RPMI8226 (cell line): Measurements from ENCODE around the gene LYRM4.

ENCODE experiments used
- DNase-seq: peaks from one replicate; pipeline ENCODE4 v3.0.0-alpha.2; 2015

LYRM4 gene

DNA sequence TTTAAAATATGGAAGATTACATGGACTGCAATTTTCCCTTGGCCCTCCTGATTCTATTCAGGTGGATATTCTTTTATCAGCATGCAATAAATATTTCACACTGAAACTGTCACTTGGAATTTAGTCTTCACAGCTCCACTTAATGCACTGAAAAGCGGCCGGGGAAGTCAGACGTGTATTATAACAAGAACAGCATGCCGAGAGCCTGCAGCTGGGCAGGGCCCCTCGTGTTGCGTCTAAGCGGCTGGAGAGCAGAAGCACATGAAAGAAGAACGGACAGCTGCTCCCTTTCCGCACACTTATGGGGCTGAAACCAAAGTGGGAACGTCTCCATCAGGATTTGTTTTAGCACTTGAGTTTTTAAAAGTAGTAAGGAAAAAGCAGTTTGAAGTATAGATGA, 57.2 kb downstream of the LYRM4 start:
- DNase-seq: no peak

- DNase-seq: no peak
Measured at GRCh38 chr6:5202941-5203340, 57.8 kb downstream of the LYRM4 start.

GRCh38 chr6:5202206-5202605, 58.5 kb downstream of the LYRM4 start:
- DNase-seq: no peak

DNA sequence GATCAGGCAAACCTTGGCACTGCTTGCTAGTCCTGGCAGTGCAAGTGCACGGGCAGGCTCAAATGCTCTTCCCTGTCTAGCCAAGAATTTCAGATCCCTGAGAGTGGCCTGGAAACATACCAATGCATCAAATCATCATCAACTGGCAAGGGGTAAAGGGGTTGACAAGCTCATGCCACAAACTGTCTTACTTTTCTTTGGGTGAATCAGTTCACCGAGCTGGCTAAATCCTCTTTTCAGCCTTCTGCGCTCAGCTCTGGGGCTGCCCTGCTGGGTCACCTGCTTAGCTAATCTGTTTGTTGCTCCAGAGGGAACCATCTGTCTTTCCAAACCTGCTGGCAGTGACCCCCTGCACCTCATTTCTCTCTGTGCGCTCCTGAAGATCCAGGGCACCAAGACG, 59.5 kb downstream of the LYRM4 start:
- DNase-seq: no peak

DNA sequence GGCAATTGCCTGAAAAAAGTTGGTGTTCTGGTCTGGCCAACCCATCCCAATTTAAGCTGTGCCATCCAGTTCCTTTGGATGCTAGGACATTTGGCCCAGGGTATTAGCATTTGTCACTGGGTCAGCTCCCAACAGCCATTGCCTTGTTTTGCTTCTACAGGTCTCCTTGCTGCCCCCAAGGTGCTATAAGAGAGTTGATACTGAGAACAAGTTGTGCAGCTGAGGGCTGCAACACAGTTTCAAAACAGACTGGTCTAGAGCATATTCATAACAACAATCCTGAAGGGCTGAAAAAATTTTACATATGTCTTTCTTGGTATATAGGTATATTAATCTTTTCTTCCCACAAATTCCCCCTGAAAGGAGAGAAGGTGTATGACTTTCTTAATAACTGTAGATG, 61.0 kb downstream of the LYRM4 start:
- no peak for DNase-seq

GRCh38 chr6:5199283-5199682, 61.5 kb downstream of the LYRM4 start:
- DNase-seq: no peak

- no peak for DNase-seq
Measured at GRCh38 chr6:5197084-5197483, 63.7 kb downstream of the LYRM4 start.

- DNase-seq: no peak
Measured at GRCh38 chr6:5192135-5192794, 68.5 kb downstream of the LYRM4 start.

DNA sequence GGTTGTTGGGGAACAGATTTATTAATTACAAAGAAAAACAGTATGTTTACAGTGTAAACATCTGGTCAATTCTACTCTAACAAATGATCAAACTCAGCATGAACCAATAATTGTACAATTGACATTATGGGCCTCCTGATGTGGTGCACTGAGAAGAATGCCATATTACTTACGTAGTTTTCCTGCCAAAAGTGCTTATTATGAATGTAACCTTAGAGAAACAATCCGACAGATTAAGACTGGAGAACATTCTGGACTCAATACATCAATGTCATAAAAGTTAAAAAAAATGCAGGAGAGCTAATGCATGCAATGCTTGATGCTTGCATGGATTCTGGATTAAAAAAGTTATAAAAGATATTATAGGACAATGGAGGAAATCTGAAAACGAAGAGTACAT, 69.0 kb downstream of the LYRM4 start:
- no peak for DNase-seq

DNA sequence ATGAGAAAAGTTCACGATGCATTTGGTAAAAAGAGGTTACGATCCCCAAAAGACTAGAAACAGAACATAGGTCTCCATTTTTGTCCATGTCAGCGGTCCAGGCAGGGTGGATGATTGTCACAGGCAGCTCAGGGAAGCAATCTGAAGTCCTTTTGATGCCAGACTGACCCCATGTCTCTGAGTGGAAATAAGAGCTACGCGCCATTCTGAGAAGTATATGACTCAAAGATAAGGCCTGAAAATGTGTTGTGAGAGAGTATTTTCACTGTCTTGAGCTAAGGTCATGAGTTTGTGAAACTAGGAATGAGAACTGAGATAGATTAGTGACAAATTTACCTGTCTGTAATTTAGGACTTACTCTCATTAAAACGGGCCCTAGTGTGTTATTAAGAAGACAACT, 69.5 kb downstream of the LYRM4 start:
- no peak for DNase-seq

GRCh38 chr6:5190507-5190906, 70.2 kb downstream of the LYRM4 start:
- DNase-seq: no peak

DNA sequence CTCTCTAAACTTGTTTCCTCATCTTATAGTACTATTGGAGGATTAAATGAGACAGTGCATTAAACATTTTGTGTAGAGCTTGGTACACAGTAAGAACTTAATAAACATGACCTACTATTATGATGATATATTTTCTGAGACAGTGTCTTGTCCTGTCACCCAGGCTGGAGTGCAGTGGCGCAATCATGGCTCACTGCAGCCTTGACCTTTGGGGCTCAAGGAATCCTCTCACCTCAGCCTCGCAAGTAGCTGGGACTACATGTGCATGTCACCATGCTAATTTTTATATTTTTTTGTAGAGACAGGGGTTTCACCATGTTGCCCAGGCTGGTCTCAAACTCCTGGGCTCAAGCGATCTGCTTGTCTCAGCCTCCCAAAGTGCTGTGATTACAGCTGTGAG, 72.1 kb downstream of the LYRM4 start:
- DNase-seq: no peak

DNA sequence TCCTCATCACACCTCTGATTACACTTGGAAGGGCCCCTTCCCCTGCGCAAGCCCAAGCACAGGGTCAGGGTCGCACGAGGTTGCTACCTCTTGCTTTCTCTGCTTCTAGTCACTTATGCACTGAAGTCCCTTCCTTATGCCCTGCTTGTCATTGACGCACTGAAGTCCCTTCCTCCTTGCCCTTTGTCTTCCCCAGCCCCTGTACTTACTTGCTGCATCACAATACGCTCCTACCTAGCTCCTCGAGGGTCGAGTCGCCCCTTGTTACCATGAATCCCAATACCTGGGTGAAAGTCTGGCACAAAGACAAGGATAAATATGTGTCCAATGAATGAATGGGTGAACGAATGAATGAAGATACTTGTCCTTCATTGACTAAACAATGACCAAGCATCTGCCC, 75.9 kb downstream of the LYRM4 start:
- no peak for DNase-seq

GRCh38 chr6:5184218-5184617, 76.5 kb downstream of the LYRM4 start:
- DNase-seq: no peak

DNA sequence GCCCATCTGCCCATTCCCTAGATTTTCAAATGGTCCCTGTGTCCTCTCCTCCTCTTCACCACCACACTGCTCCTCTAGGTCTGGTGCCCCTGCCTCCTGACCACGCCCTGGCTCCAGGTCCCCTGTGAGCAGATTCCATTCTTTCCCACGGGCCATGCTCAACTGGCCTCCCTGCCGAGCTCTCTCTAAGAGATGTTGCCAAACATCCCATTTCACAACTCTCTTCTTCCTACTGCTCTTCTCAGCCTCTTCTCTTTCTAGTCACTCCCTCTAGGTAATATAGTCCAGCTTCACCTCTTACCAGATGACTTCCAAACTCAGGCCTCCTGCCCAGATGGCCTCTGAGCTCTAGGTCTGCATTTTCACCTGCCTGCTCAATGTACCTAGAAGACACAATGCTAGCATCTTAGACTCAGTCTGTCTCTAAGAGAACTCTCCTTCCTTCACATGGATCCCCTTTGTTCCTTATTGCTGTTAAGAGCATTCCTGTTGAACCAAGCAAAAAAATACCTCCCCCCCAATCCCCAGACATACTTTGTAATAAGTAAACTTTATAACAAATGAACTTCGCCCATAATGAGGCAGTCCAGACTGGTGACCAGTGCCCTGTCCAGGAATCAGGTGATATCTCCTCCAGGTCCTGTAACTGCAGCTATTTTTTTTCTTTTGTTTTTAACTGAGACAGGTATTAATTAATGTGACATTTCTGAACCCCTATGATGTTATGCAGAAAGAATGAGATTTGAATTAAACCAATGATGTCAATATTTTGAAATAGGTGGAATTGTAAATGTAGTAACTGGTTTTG, 79.0 kb downstream of the LYRM4 start:
- DNase-seq: no peak

DNA sequence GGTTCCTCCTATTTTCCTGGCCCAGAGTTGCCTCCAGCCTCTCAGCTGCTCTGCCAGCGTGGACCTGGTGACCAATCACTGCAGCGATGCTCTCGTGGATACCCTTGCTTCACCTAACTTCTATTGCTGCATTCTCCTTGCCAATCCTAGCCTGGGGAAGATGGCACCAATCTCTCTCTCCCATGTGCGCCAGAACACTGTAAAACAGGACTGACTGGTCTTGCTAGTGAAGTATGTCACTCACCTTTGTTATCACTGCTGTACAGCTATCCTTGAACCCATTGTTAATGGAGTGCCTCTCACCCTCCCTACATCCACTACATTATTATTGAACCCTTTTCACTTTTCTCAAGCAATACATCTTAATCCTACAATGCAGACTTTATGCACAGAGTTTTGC, 80.1 kb downstream of the LYRM4 start:
- no peak for DNase-seq

DNA sequence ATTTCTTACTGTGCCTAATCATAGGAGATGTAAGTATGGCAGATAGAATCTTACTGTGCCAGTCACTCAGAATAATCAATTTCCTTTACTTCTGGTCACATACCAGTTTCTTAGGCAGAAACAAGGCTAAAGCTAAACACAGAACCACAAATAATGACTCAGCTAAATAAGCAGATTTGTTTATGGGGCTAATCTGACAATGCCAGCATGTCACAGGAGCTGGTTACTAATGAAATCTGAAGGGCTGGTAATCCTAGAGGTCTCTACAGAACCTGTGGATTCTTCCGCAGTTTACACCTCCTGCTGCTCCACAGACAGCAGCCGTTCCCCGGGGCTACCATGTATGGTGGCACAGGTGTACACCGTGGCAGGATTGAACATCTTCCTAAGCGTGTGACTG, 80.8 kb downstream of the LYRM4 start:
- no peak for DNase-seq

- no peak for DNase-seq
Measured at GRCh38 chr6:5178806-5179205, 81.9 kb downstream of the LYRM4 start.

DNA sequence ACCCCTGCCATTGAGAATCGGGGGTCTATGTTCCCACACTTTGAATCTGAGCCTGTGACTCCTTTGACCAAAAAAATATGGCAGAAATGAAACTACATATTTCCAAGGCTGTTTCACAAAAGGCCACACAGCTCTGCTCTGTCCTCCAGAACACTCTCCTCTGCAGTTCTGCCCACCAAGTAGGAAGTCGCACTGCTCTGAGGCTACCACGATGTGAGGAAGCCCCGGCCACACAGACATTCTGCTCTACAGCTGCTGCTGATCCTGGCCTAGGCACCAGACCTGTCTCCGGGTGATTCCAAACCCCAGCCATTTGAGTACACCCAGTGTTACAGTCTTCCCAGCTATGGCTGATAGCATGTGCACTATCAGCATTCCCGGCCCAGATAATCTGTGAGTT, 85.1 kb downstream of the LYRM4 start:
- no peak for DNase-seq

DNA sequence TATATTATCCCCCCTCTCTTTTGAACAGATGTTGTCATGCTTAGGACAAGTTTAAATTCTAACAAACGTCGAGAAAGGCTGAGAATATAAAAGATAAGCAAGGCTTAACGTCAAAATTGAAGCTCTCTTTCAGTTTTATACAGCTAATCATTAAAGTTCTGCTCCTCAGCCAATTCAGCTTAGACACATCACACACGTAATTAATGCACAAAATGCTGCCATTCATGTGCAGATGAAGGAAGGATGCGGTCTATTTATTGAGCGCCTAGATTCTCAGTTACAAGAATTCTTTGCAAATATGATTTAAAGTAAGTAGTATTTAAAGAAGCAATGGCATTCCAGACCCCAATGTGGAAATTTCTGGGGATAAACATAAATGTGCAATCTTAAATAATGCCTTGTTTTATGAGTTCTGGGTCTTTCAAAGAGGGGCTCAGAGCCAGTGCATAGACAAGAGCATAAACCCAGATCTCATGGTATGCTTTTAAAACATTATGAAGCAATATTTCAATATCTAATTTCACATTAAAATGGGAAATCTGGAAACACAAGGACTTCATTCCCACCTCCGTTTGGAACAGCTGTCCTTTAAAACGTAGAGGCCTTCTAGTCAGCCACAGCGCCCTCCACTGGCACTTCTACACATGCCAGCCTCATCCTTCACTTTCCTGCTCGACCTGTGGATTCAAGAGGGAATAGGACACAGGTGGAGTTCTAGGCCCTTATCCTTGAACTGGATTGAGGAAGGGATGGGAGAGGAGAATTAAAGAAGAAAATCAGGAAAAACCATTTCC, 85.8 kb downstream of the LYRM4 start:
- no peak for DNase-seq

GRCh38 chr6:5174244-5174643, 86.5 kb downstream of the LYRM4 start:
- DNase-seq: no peak

- DNase-seq: no peak
Measured at GRCh38 chr6:5173810-5174209, 86.9 kb downstream of the LYRM4 start.

DNA sequence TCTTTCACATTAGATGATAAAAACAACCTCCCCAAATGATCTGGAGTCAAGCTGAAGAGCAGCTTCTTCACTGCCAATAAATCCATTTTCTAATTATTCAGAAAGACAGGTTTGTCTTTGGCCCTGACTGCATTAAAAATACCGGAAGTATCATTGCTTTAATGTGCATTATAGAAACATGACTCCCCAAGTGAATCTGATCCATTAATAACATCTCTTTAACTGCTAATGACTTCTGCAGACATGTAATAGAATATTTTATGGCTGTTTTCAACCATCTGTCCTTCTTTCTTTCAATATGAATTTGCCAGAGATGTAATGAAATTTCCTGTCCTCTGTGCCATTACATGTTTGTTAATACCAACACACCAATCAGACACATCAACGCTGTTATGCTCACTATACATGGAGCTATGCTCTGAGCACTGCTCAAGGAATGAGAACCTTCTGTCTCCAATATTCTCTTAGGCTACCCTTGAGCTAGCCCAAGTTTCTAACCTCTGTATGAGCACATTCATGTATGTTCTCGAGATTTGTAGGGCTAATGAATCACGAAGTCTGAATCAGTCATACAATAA, 87.8 kb downstream of the LYRM4 start:
- DNase-seq: no peak
